Cardiac muscle cell (in vitro differentiated cells and primary cell): ENCODE results near the gene SPATA13. TPM values are rescaled to one million over a fixed set of nuclear protein-coding genes. Genes with fewer than 3 reads are reported as not detected.

Source experiments
- DNase-seq, 2 donors: peaks; one replicate each; pipeline versions ENCODE4 v3.0.0 to v3.0.0-alpha.2; 2010 to 2017; ENCODE audit warnings: low read depth in 1 of 2, low spot score in 1 of 2
- H3K27ac ChIP-seq: fragments of 200-600 bp; sonication (generic); 2 replicates; pipeline ENCODE4 v1.5.1; 2016
- H3K27me3 ChIP-seq: fragments of 200-600 bp; sonication (generic); 2 replicates; pipeline ENCODE4 v1.6.0; 2016; ENCODE audit warnings: control low read depth
- H3K36me3 ChIP-seq: fragments of 200-600 bp; sonication (generic); 2 replicates; pipeline ENCODE4 v1.5.1; 2016; ENCODE audit warnings: control low read depth
- H3K4me1 ChIP-seq: fragments of 200-600 bp; sonication (generic); 2 replicates; pipeline ENCODE4 v1.8.1; 2017; ENCODE audit warnings: low read depth, mild to moderate bottlenecking, mixed run types
- H3K4me3 ChIP-seq: fragments of 200-600 bp; sonication (generic); 2 replicates; pipeline ENCODE4 v1.5.1; 2016; ENCODE audit warnings: mild to moderate bottlenecking
- H3K9me3 ChIP-seq: fragments of 200-600 bp; sonication (generic); 2 replicates; pipeline ENCODE4 v1.5.1; 2017; ENCODE audit warnings: low read depth, mild to moderate bottlenecking, control low read depth
- polyA plus RNA-seq: library from polyadenylated mRNA; unstranded; fragments of >200 nt; fragmentation: Nextera tagmentation; extraction: Ambion mirVana; gene quantifications from 2 replicates; pipeline ENCODE4 v1.2.1, GENCODE V29; 2016
- total RNA-seq: library from RNA; depleted of rRNA; stranded (reverse); fragments of >200 nt; gene quantifications from 2 replicates; pipeline ENCODE4 v1.2.3, GENCODE V29; 2016
- TF ChIP-seq, protein P1 (sequence below): IDR thresholded peaks from 2 replicates; pipeline ENCODE4 v1.5.1; 2012; ENCODE audit warnings: low read depth, mild to moderate bottlenecking, low read length

SPATA13 gene
- total and polyA plus RNA-seq, 2 experiments from 2014 or later: 3.9 to 23.3 TPM

DNA sequence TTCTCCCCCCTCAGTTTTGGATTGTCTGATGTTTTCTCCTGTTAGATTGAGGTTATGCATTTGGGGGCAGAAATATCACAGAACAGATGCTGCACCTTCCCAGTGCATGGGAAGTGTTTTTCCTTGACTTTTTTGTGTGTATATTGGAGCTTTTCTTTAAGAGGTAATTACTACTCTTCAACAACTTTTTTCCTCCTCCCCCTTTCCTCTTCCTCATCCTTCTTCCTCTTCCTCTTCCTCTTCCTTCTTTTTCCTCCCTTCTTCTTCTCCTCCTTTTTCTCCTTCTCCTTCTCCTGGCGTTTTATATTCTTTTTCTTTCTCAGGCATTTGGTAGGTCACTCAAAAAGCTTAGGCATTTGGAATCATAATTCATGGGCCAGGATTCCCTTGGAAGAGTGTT lies 18.1 kb upstream of the SPATA13 start:
- Histone ChIP-seq H3K27me3 (no peaks in the 10 kb centered on the region), H3K36me3 (no peaks in the 10 kb centered on the region), H3K27ac (no peak overlapping the region), H3K4me3 (no peak overlapping the region), H3K4me1 (no peaks in the 10 kb centered on the region), H3K9me3 (no peaks in the 10 kb centered on the region)
- DNase-seq: no peak
- TF ChIP-seq, protein P1, sequence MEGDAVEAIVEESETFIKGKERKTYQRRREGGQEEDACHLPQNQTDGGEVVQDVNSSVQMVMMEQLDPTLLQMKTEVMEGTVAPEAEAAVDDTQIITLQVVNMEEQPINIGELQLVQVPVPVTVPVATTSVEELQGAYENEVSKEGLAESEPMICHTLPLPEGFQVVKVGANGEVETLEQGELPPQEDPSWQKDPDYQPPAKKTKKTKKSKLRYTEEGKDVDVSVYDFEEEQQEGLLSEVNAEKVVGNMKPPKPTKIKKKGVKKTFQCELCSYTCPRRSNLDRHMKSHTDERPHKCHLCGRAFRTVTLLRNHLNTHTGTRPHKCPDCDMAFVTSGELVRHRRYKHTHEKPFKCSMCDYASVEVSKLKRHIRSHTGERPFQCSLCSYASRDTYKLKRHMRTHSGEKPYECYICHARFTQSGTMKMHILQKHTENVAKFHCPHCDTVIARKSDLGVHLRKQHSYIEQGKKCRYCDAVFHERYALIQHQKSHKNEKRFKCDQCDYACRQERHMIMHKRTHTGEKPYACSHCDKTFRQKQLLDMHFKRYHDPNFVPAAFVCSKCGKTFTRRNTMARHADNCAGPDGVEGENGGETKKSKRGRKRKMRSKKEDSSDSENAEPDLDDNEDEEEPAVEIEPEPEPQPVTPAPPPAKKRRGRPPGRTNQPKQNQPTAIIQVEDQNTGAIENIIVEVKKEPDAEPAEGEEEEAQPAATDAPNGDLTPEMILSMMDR: no peak

DNA sequence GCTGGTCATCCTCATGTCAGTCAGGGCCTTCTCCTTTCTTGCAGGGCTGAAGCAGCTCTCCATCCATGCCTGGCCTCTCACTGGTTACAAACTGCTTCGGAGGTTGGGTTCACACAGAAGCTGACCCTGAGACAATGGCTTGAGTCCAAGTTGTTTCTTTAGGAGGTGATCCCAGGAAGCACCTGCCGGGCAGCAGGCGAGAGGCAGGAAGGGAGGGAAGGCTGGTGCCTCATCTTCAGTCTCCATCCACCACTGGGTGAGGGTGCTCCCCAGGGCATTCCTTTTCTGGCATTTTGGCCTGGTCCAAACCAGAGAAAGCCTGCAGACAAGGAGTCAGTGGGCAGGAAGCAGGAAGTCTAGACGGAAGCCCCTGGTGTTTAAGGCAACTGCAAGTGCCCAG lies 17.6 kb upstream of the SPATA13 start:
- Histone ChIP-seq H3K4me3 (no peak overlapping the region), H3K4me1 (no peaks in the 10 kb centered on the region), H3K9me3 (no peaks in the 10 kb centered on the region), H3K27me3 (no peaks in the 10 kb centered on the region), H3K27ac (no peak overlapping the region), H3K36me3 (no peaks in the 10 kb centered on the region)
- TF ChIP-seq, protein P1: no peak
- no peak for DNase-seq

DNA sequence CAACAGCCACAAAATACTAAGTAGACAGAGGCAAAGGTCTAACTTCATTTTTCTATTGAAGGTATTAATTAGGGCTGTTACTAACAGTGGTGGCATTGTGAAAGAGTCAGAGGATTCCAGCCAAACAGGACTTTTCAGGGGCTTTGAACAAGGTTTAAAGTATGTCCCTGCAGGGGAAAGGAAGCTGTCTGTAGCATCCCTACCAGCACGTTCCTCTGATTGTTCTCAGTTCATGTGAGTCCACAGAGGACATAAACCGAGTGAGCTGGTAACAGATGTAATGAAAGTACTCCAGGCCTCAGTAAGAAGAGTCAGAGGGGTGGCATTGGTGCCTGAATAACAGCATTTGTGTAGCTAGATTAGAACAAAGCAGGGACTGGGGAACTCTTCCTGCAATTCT lies 15.3 kb upstream of the SPATA13 start:
- no peak for DNase-seq
- Histone ChIP-seq H3K4me1 (no peaks in the 10 kb centered on the region), H3K36me3 (no peaks in the 10 kb centered on the region), H3K4me3 (no peak overlapping the region), H3K27me3 (no peaks in the 10 kb centered on the region), H3K9me3 (no peaks in the 10 kb centered on the region), H3K27ac (no peak overlapping the region)
- TF ChIP-seq, protein P1: no peak

DNA sequence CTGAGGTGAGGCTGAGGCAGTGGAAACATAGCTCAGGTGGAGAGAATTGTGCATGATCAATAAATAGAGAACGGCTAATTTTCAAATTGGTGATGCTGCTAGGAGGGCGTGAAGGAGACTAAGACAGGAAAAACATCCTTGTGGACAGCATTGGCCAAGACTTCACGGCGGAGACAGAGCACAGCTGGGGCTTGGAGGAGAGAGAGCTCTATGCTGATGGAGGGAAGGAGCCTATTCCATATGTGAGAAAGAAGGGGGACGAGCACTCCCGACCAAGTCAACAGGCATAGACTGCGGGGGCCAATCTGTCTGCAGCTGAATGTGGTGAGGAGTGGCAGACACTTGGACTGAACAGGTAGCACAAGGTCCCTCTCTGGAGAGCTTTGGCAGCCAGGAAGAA lies 14.8 kb upstream of the SPATA13 start:
- Histone ChIP-seq H3K27me3 (no peaks in the 10 kb centered on the region), H3K9me3 (no peaks in the 10 kb centered on the region), H3K4me1 (no peaks in the 10 kb centered on the region), H3K36me3 (no peaks in the 10 kb centered on the region), H3K4me3 (no peak overlapping the region), H3K27ac (no peak overlapping the region)
- no peak for DNase-seq
- TF ChIP-seq, protein P1: no peak

DNA sequence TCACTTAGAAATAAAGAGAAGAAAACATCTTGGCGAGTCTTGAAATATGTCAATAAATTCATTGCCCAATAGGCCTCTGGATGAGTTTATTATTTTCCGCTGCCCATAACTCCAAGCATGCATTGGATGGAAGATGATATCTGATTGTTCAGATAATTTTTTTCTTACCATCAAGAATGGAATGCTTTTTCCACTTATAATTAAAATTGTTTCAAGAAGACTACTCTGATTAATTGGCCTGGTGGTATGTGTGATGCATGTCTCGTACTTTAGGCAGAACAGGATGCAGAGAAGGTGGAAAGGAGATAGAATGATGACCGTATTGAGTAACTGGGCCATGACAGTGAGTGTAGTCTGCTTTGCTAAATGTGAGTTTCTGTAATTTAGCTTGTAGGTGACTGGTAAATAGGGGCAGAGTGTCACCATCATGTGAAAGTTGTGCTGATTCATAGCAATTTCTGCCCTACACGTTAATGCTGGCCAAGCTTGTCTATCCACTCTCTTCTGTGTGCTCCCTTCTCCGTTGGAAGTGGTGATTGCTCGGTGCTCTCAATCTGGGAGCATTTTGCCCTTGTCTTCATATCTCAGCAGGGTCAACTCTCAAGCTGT lies 13.5 kb upstream of the SPATA13 start:
- H3K4me3 ChIP-seq: no peak overlapping the region
- H3K27me3 ChIP-seq: no peaks in the 10 kb centered on the region
- TF ChIP-seq, protein P1: no peak
- no peaks in the 10 kb centered on the region for H3K4me1 ChIP-seq
- no peaks in the 10 kb centered on the region for H3K9me3 ChIP-seq
- H3K27ac ChIP-seq: no peak overlapping the region
- H3K36me3 ChIP-seq: no peaks in the 10 kb centered on the region
- no peak for DNase-seq
